ENCODE measurements around the gene DHODH. TPM values are rescaled to one million over a fixed set of nuclear protein-coding genes. Genes with fewer than 3 reads are reported as not detected.

DHODH gene
- total and polyA plus RNA-seq, 2 of the 13 experiments (the other 11 are each of a cell fraction or from before 2014, with no cell fraction given), result 10.7 to 16.4 TPM

DNA sequence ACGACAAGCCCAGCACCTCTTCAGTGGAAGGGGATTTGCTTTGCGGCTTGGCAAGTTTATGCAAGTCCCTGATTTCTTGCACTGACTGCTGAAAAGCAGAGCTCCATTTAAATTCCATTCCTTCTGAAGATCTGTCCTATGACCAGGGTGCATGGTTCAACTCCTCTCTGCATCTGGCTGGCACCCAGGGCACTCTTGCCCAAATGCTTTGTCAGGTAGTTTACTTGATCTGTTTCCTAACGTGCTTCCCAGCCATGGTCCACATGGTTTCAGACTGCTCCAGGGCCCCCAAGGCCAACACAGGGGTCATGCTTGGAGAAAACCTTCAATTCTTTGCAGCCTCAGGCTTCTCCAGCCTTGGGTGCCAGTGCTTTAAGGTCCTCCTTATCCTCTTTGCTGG is 34.5 kb downstream of the DHODH start (continued):
- TF ChIP-seq SOX13 (IDR thresholded peaks at IDR 0.05) (no peak), SOX13 (CRISPR knock-in tag; conservative IDR thresholded peaks at IDR 0.05 in 1 of 2, IDR thresholded peaks at IDR 0.05 in 1 of 2) (peak in 1 of 2 experiments; percentile 18; a peak in 1 of 4 replicates), HIVEP1 (CRISPR knock-in tag; IDR thresholded peaks at IDR 0.05) (peak; percentile 32; the same call in 1 of the 2 replicates), LCORL (IDR thresholded peaks at IDR 0.05) (no peak), LCORL (CRISPR knock-in tag; IDR thresholded peaks at IDR 0.05) (0 out of 2 replicates have a peak, but pooled peaks have one; percentile 3), KDM5B (CRISPR knock-in tag; IDR thresholded peaks at IDR 0.05; ENCODE audit: borderline replicate concordance) (no peak), ZNF629 (CRISPR knock-in tag; conservative IDR thresholded peaks at IDR 0.05) (no peak), SMAD3 (CRISPR knock-in tag; IDR thresholded peaks at IDR 0.05) (no peak), HNF4G (IDR thresholded peaks at IDR 0.05; ENCODE audit: borderline replicate concordance, low read depth, low read length) (peak; percentile 28; the same call in 1 of the 2 replicates), HNF4G (CRISPR knock-in tag; IDR thresholded peaks at IDR 0.05; ENCODE audit: borderline replicate concordance, low read depth) (no peak), ZNF331 (CRISPR knock-in tag; IDR thresholded peaks at IDR 0.05) (no peak), ZIK1 (CRISPR knock-in tag; IDR thresholded peaks at IDR 0.05; ENCODE audit: borderline replicate concordance, low read depth) (no peak), ZNF543 (CRISPR knock-in tag; IDR thresholded peaks at IDR 0.05) (0 out of 2 replicates have a peak, but pooled peaks have one; percentile 24)
- TF ChIP-seq, protein P1, sequence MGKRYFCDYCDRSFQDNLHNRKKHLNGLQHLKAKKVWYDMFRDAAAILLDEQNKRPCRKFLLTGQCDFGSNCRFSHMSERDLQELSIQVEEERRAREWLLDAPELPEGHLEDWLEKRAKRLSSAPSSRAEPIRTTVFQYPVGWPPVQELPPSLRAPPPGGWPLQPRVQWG (CRISPR knock-in tag; IDR thresholded peaks at IDR 0.05; ENCODE audit: borderline replicate concordance, low read depth), result no peak

DNA sequence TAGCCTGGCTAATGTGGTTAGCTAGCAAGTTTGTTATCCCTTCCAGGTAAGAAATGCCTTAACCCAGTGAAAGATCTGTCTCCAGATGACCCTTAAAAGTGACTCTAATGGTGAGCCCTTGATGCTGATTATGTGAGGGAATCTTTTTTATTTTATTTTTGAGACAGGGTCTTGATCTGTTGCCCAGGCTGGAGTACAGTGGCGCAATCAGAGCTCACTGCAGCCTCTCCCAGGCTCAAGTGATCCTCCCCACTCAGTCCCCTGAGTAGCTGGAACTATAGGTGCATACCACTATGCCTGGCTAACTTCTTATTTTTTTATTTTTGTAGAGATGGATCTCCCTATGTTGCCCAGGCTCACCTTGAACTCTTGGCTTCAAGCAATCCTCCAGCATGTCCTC is 35.0 kb downstream of the DHODH start:
- Histone ChIP-seq H3K79me2 (ENCODE audit: insufficient read depth, low read length) (no peaks in the 10 kb centered on the region), H3K27ac (ENCODE audit: extremely low read length, insufficient read depth, low read length) (peak overlapping the region; percentile 41), H3K9me3 (ENCODE audit: low read length) (no peaks in the 10 kb centered on the region), H3K4me2 (ENCODE audit: low read depth, low read length) (no peak overlapping the region), H4K20me1 (ENCODE audit: insufficient read depth, low read length) (no peaks in the 10 kb centered on the region), H2AFZ (ENCODE audit: low read length) (no peak overlapping the region), H3K27me3 (ENCODE audit: control insufficient read depth in 1 of 2, insufficient read depth in 2 of 2, low read length in 2 of 2) (no peaks in the 10 kb centered on the region), H3K4me3 (replicated peaks in 1 of 3; ENCODE audit: insufficient read depth in 1 of 3, low read depth in 2 of 3, low read length in 3 of 3) (no peak overlapping the region), H3K4me1 (ENCODE audit: insufficient read depth, low read length) (peaks cover 45% of the 10 kb centered on the region), H3K9ac (ENCODE audit: insufficient read depth, low read depth, low read length) (no peak overlapping the region), H3K36me3 (replicated peaks in 1 of 2; ENCODE audit: control insufficient read depth in 1 of 2, insufficient read depth in 2 of 2, low read length in 2 of 2) (no peaks in the 10 kb centered on the region)
- WGBS (ENCODE audit: low lambda C conversion rate), result 100% methylated on average over 1 of the region's 1 CpG
- TF ChIP-seq ZNF501 (CRISPR knock-in tag; IDR thresholded peaks at IDR 0.05) (no peak), ZNF121 (CRISPR knock-in tag; IDR thresholded peaks at IDR 0.05) (peak; percentile 92), SRY (CRISPR knock-in tag; IDR thresholded peaks at IDR 0.05) (no peak), ZNF547 (CRISPR knock-in tag; IDR thresholded peaks at IDR 0.05) (0 out of 2 replicates have a peak, but pooled peaks have one; percentile 22), KDM2A (CRISPR knock-in tag; IDR thresholded peaks at IDR 0.05; ENCODE audit: borderline replicate concordance, low read depth) (no peak)
- TF ChIP-seq, protein P2, sequence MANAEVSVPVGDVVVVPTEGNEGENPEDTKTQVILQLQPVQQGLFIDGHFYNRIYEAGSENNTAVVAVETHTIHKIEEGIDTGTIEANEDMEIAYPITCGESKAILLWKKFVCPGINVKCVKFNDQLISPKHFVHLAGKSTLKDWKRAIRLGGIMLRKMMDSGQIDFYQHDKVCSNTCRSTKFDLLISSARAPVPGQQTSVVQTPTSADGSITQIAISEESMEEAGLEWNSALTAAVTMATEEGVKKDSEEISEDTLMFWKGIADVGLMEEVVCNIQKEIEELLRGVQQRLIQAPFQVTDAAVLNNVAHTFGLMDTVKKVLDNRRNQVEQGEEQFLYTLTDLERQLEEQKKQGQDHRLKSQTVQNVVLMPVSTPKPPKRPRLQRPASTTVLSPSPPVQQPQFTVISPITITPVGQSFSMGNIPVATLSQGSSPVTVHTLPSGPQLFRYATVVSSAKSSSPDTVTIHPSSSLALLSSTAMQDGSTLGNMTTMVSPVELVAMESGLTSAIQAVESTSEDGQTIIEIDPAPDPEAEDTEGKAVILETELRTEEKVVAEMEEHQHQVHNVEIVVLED (CRISPR knock-in tag; IDR thresholded peaks at IDR 0.05; ENCODE audit: borderline replicate concordance), result 0 out of 2 replicates have a peak, but pooled peaks have one; percentile 23
- ChIA-PET CTCF (ENCODE audit: low intra/inter-chr PET ratio, low total read pairs) (no interaction called here), POLR2A (interaction anchor here (1.1 to 1.6 kb wide), 2 partner anchors 11 to 27 kb away, joined by 3 to 9 read pairs; partner anchors contain the start of gene HP)
- FAIRE-seq (no peak), DNase-seq (ENCODE audit: low spot score) (no peak), ATAC-seq (no peak)
- intact Hi-C loops (cut with micrococcal nuclease; ENCODE audit: unreplicated experiment) (no loop called here), in situ Hi-C loops (cut with HindIII; ENCODE audit: extremely low pct_ligation_motif_present, low pct_unique_long_range_greater_than_20kb) (no loop called here)
- BruUV-seq (replicated peaks), result no TSS peak
